ENCODE data around the gene POTEF.

- TF ChIP-seq CTCF (IDR thresholded peaks at IDR 0.05) (no peak), POLR2A (IDR thresholded peaks at IDR 0.05) (no peak)
Observed at GRCh38 chr2:130152816-130153595, 24.0 kb upstream of the POTEF start.
